Esophagus muscularis mucosa (tissue), 4 donors: ENCODE measurements around the gene ETV6. TPM values are rescaled to one million over a fixed set of nuclear protein-coding genes. Genes with fewer than 3 reads are reported as not detected.
"Not testable (repeated sequence)": the region's sequence is repeated elsewhere in the genome, so short reads cannot be mapped to it uniquely, and the experiment has no call there.

Experiments
- DNase-seq: peaks from one replicate; pipeline ENCODE4 v3.0.0-alpha.2; 2017; ENCODE audit errors: extremely low spot score
- H3K27ac ChIP-seq, 4 donors: fragments of 200-600 bp; sonication (generic); replicated peaks in 1 of 4; 1 replicate in 3 of 4; 2 replicates in 1 of 4; pipeline ENCODE4 v1.5.1; 2016 to 2019; ENCODE audit warnings: mild to moderate bottlenecking in 1 of 4
- H3K27me3 ChIP-seq, 4 donors: fragments of 200-600 bp; sonication (generic); one replicate each; pipeline versions ENCODE4 v1.5.1 to v1.6.0; 2016 to 2019
- H3K36me3 ChIP-seq, 4 donors: fragments of 200-600 bp; sonication (generic); one replicate each; pipeline ENCODE4 v1.5.1; 2016 to 2019
- H3K4me1 ChIP-seq, 4 donors: fragments of 200-600 bp; sonication (generic); one replicate each; pipeline ENCODE4 v1.5.1; 2016 to 2019
- H3K4me3 ChIP-seq, 4 donors: fragments of 200-600 bp; sonication (generic); 1 replicate in 2 of 4; 2 replicates in 2 of 4; pipeline ENCODE4 v1.5.1; 2016 to 2019; ENCODE audit warnings: mild to moderate bottlenecking in 4 of 4, moderate library complexity in 1 of 4
- H3K9me3 ChIP-seq, 4 donors: fragments of 200-600 bp; sonication (generic); 1 replicate in 3 of 4; 2 replicates in 1 of 4; pipeline ENCODE4 v1.5.1; 2016 to 2019
- EP300 ChIP-seq: sonication (generic); formaldehyde crosslinking; IDR thresholded peaks from one replicate; pipeline ENCODE4 v1.6.1; 2017; ENCODE audit warnings: antibody characterized with exemption
- POLR2A ChIP-seq: fragments of 450-650 bp; IDR thresholded peaks from one replicate; pipeline ENCODE4 v1.6.1; 2017; ENCODE audit warnings: antibody characterized with exemption, moderate library complexity, mild to moderate bottlenecking, low read depth
- POLR2AphosphoS5 ChIP-seq, 2 donors: sonication (generic); formaldehyde crosslinking; IDR thresholded peaks; one replicate each; pipeline ENCODE4 v1.6.1; 2017; ENCODE audit warnings: antibody characterized with exemption in 2 of 2
- WGBS: methylation state at CpG from one replicate; pipeline ENCODE4 v1.1.5; 2018; 5-methylcytosine and 5-hydroxymethylcytosine counted together
- intact Hi-C: fragments of 100-400 bp; cut with DNase I; formaldehyde crosslinking; loops from one replicate; pipeline ENCODE4 v1.15.1; 2023
- total RNA-seq, 4 donors: library from RNA; depleted of rRNA; stranded (reverse); fragments of >200 nt; gene quantifications; one replicate each; pipeline versions ENCODE4 v1.1.0 to v1.2.1, GENCODE V29; 2016
- TF ChIP-seq, protein P1 (sequence below), 3 experiments: fragments of 200-600 bp in 2 of 3; fragments of 450-650 bp in 1 of 3; sonication (generic) in 2 of 3; IDR thresholded peaks; one replicate each; pipeline ENCODE4 v1.5.1; 2017 to 2019; ENCODE audit warnings: antibody characterized with exemption in 3 of 3, mild to moderate bottlenecking in 2 of 3, moderate library complexity in 1 of 3

The ETV6 gene
- total RNA-seq, 4 donors from 2014 or later, result 22.4 to 29.6 (median 25.3) TPM

DNA sequence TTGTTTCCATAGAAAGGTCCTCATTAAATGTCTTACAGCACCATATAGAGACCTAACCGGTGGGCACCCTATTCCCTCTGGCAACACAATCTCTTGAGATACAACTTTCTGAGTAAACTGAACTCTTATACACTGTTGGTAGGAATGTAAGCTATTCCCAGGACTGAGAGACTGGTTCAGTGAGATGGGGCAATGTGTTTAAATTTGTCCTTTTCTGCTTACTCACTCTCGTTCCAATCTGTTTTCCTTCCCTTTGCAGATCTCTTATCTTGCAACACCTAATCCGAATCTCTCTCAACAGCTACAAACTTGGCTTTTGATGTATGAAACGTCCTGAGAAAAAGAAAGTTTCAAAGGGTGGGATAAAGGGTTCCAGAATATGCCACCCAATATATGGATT, 26.1 kb upstream of the ETV6 start:
- Histone ChIP-seq H3K36me3 (no peaks in the 10 kb centered on the region), H3K4me1 (peaks cover 0 to 12% (median 7%) of the 10 kb centered on the region in 4 donors), H3K4me3 (no peak overlapping the region), H3K9me3 (no peaks in the 10 kb centered on the region), H3K27me3 (no peaks in the 10 kb centered on the region), H3K27ac (no peak overlapping the region)
- WGBS, result 60% methylated on average over 4 of the region's 4 CpGs
- DNase-seq, result no peak
- TF ChIP-seq, protein P1, sequence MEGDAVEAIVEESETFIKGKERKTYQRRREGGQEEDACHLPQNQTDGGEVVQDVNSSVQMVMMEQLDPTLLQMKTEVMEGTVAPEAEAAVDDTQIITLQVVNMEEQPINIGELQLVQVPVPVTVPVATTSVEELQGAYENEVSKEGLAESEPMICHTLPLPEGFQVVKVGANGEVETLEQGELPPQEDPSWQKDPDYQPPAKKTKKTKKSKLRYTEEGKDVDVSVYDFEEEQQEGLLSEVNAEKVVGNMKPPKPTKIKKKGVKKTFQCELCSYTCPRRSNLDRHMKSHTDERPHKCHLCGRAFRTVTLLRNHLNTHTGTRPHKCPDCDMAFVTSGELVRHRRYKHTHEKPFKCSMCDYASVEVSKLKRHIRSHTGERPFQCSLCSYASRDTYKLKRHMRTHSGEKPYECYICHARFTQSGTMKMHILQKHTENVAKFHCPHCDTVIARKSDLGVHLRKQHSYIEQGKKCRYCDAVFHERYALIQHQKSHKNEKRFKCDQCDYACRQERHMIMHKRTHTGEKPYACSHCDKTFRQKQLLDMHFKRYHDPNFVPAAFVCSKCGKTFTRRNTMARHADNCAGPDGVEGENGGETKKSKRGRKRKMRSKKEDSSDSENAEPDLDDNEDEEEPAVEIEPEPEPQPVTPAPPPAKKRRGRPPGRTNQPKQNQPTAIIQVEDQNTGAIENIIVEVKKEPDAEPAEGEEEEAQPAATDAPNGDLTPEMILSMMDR (IDR thresholded peaks at IDR 0.05), result no peak
- TF ChIP-seq EP300 (no peak), POLR2AphosphoS5 (IDR thresholded peaks at IDR 0.05) (no peak), POLR2A (no peak)
- intact Hi-C loops, result no loop called here

DNA sequence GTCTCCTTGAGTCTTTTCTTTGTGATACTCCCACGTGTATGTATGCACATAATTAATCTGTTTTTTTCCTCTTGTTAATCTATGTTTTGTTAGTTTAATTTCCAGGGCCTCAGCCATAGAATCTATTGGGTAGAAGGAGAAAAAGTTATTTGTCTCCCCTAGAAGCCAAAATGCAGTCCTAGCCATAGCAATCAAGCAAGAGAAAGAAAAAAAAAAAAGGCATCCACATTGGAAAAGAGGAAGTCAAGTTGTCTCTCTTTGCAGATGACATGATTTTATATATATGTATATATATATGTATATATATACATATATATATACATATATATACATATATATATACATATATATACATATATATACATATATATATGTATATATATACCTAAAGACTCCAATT, 25.4 kb upstream of the ETV6 start:
- no peak for TF ChIP-seq POLR2A
- TF ChIP-seq POLR2AphosphoS5 (IDR thresholded peaks at IDR 0.05), result no peak
- TF ChIP-seq, protein P1 (IDR thresholded peaks at IDR 0.05), result no peak
- no peak for TF ChIP-seq EP300
- no peak for DNase-seq
- peaks cover 0 to 12% (median 7%) of the 10 kb centered on the region in 4 donors for H3K4me1 ChIP-seq
- no peaks in the 10 kb centered on the region for H3K27me3 ChIP-seq
- H3K27ac ChIP-seq, result no peak overlapping the region
- no peak overlapping the region for H3K4me3 ChIP-seq
- no peaks in the 10 kb centered on the region for H3K36me3 ChIP-seq
- intact Hi-C loops, result no loop called here
- H3K9me3 ChIP-seq, result no peaks in the 10 kb centered on the region
- WGBS, result 83% methylated on average over 1 of the region's 1 CpG

DNA sequence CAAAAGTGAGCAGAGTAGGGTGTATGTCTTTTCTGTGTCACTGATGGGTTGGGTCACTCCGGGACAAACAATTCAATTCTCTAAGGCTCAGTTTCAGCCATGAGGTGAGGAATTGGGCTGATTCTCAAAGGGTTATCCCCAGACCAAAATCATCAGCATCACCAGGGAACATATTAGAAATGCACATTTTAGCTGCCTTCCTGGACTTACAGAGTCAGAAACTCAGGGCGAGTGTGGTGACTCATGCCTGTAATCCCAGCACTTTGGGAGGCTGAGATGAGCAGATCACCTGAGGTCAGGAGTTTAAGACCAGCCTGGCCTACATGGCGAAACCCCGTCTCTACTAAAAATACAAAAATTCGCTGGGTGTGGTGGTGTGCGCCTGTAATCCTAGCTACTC, 21.8 kb upstream of the ETV6 start:
- not testable (repeated sequence) for H3K9me3 ChIP-seq

GRCh38 chr12:11628353-11628752, 21.1 kb upstream of the ETV6 start:
- WGBS, result 70% methylated on average over 7 of the region's 7 CpGs
- no peak for DNase-seq
- Histone ChIP-seq H3K9me3 (no peaks in the 10 kb centered on the region), H3K4me3 (no peak overlapping the region), H3K27ac (no peak overlapping the region), H3K27me3 (no peaks in the 10 kb centered on the region), H3K36me3 (no peaks in the 10 kb centered on the region), H3K4me1 (peaks cover 0 to 3% (median 2%) of the 10 kb centered on the region in 4 donors)
- intact Hi-C loops, result no loop called here
- TF ChIP-seq EP300 (no peak), POLR2AphosphoS5 (IDR thresholded peaks at IDR 0.05) (no peak), POLR2A (no peak)
- TF ChIP-seq, protein P1 (IDR thresholded peaks at IDR 0.05), result no peak

More for the DNA sequence above, 21.8 kb upstream of the ETV6 start:
- DNase-seq, H3K36me3 ChIP-seq, H3K4me1 ChIP-seq, intact Hi-C loops, H3K27me3 ChIP-seq, H3K4me3 ChIP-seq, H3K27ac ChIP-seq: not testable (repeated sequence)
- WGBS, result 89% methylated on average over 6 of the region's 6 CpGs

GRCh38 chr12:11630046-11630706, 19.3 kb upstream of the ETV6 start:
- Histone ChIP-seq H3K36me3 (no peaks in the 10 kb centered on the region), H3K27me3 (no peaks in the 10 kb centered on the region), H3K4me1 (no peaks in the 10 kb centered on the region), H3K27ac (no peak overlapping the region), H3K4me3 (no peak overlapping the region), H3K9me3 (no peaks in the 10 kb centered on the region)
- TF ChIP-seq POLR2A (no peak), POLR2AphosphoS5 (IDR thresholded peaks at IDR 0.05) (no peak), EP300 (no peak)
- TF ChIP-seq, protein P1 (IDR thresholded peaks at IDR 0.05), result no peak
- intact Hi-C loops, result no loop called here
- no peak for DNase-seq
- WGBS, result 76% methylated on average over 5 of the region's 5 CpGs
